Astrocyte of the hippocampus (primary cell): ENCODE results near the gene SEMA3C.

Experiments used
- DNase-seq: peaks from one replicate; pipeline ENCODE4 v3.0.0; 2011; ENCODE audit warnings: low read depth, low spot score

Gene SEMA3C

DNA sequence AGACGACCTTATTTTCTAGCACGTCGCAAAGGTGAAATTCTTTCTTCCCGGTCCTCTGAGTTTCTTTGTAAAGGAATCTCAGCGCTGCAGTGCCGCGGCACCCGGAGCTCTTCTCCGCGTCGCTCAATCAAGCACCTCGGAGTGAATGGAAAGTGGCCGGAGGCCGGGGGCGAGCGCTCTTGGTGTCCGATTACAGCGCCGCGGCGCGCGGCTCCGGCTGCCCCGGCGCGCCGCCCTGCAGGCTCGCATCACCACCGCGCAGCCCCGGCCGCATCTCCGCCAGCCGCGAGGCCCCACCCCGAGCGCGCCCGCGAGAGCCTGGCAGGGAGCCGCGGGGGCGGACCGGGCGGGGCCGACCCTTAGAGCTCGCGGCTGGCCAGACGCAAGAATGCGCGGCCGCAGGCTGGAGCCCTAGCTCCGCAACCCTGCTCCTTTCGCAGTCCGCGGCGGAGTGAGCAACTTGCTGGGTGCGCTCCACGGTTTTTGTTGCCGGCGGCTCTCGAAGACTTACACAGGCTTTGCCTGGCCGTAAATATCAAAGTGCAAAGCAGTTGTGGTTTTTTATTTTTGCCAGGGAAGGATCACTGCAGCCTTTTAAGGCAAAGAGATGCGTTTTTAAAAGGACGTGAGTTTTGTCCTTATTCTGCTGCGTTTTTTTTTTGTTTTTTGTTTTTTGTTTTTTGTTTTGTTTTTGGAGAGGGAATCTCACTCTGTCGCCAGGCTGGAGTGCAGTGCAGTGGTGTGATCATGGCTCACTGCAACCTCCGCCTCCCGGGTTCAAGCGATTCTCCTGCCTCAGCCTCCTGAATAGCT lies at the start of gene SEMA3C:
SEMA3C (minus strand) TSS at position 143 of the 813 bp plus-strand sequence. CDS start 2,270 bp downstream, outside the sequence.
- peak; percentile 99 for DNase-seq

DNA sequence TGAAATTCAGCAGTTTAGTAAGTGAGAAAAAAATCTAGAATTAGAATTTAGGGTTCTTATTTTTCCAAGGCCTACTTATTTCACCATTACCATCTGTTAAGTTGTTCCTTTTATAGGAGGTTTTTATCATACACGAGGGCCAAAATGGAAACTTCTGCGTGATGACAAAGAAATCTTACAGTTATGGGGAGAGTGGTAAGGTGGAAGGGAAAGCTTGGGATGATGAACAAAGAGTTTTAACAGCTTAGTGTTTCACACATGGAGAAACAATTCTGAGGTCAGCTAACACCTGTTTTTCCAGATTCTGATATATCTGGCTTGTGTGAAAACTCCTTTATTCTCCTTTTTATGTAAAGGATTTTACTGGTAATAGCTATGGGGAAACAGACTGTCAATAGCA lies 49.8 kb upstream of the SEMA3C start:
- DNase-seq, result no peak

DNA sequence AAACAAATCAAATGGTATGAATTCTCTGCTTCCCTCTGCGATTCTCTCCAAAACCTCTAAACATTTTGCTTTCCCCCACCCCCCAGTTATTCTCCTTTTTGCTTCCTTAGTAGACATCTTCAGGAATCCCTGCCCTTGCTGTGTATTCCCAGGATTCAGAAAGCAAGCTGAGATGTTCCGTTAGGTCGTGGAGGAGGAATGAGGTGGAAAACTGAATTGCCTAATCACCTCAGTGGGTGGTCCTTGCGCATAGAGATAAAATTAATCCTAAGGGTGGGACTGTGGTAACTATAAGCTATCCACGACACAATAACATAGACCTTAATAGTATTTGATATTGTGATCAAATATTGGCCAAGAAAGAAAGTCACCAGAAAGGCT lies 49.1 kb upstream of the SEMA3C start:
- no peak for DNase-seq

GRCh38 chr7:80967071-80967916 lies 48.4 kb upstream of the SEMA3C start:
- DNase-seq, result peak; percentile 61

DNA sequence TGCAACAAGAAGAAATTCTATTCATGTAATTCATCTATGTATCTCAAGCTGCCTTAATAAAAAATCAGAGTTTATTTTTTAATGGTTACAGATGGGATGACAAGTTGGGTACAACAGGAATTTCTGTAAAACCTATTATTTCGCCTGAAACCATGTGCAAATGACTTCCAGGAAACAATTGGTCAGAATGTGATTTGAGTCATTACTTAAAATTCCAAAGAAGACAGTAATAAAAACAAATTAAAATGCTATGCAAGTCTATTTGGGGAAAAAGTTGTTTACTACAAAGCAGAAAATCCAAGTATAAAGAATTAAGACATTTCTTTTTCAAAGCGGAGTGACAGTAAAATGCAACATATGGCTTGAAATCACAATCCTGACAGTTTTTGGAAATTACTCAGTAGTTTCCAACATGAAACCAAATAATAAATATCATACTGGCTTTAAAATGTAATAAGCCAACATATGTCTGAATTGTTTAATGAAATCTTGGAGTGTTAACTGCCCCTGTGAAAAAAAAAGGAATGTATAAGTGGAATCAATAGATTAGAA lies 41.5 kb upstream of the SEMA3C start:
- DNase-seq, result peak; percentile 39

GRCh38 chr7:80957226-80957777 lies 38.5 kb upstream of the SEMA3C start:
- DNase-seq, result no peak

DNA sequence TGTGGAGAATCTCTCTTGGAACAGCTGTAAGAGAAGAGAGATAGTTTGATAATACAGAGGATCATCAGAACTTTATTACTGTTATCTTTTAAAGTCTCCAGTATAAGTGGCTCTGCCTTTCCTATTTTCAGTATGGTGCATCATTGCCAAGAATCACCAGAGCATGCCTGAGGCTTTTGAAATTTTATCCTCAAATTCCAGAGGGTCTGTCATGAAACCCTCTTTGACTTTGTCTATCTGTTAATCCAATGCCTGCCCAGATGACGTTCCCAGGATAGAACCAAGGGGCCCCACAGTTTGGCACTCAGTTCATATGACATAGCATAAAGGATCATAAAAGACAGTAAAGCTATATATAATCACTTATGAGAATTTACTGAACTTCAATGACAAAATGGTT lies 35.3 kb upstream of the SEMA3C start:
- peak; percentile 29 for DNase-seq

DNA sequence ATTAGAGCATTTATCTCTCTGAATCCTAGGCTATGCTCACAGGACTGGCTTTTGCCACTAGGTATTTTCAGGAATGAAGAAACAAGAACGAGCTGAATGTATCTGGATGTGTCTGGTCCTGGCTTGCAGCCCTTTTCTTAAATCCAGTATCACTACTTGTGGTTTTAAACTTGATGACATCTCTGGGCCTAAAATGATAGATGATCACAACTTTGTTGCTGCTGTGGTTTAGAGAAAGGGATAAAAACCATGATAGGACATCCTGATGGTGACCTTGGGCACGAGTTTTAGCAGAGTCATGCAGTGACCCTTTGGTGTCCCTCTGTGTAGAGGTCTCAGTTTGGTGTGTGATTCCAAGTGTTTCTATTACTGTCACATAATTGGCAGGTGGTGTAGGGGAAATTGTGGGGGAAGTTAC lies 31.7 kb upstream of the SEMA3C start:
- no peak for DNase-seq

- DNase-seq, result no peak
These were observed 30.6 kb upstream of the SEMA3C start for GRCh38 chr7:80949449-80949848.

DNA sequence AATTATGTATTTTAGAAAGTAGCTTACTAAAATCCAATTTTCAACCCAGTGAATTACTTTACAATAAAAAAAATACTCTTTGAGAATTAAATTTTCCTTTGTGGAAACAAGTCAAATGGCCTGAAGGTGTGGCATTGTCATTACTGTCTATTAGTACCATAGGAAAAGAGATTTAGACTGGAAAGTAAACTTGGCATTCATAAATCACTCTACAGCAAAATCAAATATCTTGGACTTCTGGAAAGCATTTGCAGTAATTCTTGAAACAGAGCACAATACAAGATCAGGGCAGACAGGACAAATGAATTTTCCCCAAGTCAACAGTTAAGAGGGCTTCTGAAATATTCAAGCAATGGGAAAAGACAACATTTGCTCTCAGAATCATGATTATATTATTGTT lies 28.0 kb upstream of the SEMA3C start:
- no peak for DNase-seq

DNA sequence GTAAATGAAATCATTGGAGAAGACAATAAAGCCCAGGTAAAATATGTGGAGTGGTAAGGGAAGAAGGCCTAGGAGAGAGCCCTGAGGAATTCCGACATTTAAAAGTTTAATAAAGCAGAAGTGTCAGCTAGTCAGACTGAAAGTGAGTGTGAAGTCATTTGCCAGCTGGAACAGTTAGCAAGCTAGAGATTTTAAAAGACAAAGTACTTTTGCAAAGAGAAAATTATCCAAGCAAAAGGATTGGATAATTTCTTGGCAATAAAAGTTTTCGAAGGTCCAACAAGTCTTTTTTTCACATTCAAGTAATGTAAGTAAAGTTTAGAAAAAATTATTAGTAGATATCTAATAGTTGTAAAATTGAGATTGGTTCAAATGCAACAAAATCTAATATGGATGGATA lies 27.1 kb upstream of the SEMA3C start:
- DNase-seq, result no peak

- no peak for DNase-seq
These were observed 24.5 kb upstream of the SEMA3C start for GRCh38 chr7:80943342-80943741.

DNA sequence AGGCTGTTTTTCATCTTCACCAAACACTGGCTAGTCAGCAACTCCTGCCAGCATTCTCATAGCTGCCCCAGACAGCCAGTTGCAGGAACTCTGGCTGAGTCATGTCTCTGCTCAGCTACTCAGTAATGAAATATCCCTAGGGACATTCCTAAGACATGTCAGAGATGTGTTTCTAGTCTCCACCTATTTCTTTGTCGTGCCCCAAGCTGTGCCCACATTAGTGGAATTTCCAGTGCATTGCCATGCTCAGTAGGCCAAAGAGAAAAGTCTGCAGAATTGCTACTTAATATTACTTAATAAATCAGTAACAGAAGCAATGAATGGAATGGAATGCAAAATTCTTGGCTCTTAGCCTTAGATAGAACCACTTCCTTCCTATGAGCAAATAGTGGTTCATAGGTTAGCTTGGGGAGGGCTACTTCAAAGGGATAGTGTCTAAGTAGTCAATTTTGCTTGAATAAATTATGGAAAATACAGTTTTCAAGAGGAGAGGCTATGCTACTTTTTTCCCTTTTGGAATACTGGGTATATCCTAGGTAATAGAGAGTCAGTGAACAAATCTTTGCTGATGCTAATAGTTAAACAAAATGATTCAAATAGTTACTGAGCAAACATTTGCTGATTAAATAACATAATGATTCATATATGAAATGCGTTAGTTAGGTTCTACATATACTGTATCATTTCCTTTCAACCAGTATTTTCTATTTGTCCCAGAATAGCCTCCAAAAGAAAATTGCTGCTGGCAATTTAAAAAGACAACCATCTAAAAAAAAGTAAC lies 23.6 kb upstream of the SEMA3C start:
- peak; percentile 96 for DNase-seq

DNA sequence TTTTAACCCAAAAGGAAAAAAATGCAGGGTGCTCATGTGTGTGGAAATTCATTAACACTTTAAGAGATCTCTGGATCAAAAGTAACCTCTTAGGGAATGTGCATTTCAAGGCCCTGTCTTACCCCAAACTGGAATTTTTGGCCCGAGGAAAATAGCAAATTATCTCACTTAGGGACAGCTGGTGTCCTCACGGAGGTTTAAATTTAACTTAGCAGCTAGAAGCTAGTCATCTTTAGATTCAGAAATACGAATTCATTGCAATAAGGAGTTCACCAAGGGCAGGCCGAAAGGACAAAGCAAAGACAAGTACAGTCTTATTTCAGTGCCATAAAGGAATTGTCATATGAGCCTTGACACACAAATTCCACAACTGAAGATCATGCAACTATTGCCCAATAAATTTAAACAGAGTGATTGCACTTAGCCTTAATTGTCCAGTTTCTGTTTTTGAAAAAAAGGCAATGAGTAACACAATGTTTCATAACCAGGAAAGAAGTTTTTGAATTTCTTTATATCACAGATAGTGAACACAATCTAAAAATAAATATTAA lies 22.4 kb upstream of the SEMA3C start:
- no peak for DNase-seq

- DNase-seq, result no peak
These were observed 21.8 kb upstream of the SEMA3C start for GRCh38 chr7:80940539-80941207.

GRCh38 chr7:80937336-80937735 lies 18.5 kb upstream of the SEMA3C start:
- no peak for DNase-seq

DNA sequence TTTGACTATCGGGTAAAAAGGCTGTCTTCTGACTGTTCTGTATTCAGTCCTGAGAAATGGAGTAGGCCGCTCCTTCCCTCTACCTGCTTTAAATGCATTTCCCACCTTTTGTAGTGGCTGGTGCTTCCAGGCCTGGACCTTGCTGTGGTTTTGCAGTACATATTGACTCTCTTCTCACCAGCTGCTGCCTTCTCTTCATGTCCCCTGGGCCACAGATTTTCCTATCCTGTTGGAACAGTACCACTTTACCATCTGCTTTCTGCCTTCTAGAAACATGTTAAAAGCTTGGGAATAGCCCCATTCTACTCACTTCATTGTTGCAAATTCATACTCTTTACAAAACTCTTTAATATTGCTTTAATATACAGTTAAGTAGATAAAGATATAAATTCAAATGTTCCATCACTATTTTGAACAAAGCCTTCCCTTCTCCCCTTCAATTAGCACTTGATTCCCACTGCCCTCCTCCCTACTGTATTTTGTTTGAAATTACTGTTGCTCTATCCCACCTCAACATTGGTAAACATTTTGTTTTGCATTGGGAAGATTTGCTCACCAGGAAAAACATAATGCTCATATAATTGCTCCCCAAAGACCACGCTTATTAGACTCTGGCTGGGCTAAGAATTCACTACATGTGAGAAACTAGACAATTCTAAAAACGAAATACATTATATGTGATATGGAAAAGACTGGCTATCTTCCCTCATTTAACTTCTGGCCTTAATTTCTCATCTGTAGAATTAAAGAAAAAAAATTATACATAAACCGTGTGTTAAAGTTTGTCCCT lies 17.3 kb upstream of the SEMA3C start:
- no peak for DNase-seq

- DNase-seq, result no peak
These were observed 15.5 kb upstream of the SEMA3C start for GRCh38 chr7:80934321-80934720.

GRCh38 chr7:80932536-80932935 lies 13.7 kb upstream of the SEMA3C start:
- DNase-seq, result no peak

DNA sequence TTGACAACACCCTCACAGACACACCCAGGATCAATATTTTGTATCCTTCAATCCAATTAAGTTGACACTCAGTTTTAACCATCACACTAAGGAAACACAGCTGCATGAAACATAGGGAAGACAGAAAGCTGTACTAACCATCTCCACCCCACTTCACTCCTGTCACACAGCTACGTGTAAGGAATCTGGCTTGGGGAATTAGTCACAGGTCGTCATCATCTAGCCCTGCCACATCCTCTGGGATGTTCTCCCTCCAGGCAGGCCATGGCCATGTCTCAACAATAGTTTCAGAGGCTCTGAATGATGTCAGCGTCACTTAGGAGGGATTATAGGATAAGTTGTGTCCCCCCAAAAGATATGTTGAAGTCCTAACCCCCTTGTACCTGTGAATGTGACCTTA lies 10.8 kb upstream of the SEMA3C start:
- DNase-seq, result no peak
